ENCODE measurements around the gene CCDC124.

Gene CCDC124

GRCh38 chr19:17937371-17937900, 4.6 kb downstream of the CCDC124 start:
- Histone ChIP-seq H3K9ac (ENCODE audit: low read depth, low read length) (no peak overlapping the region), H3K4me2 (ENCODE audit: low read length) (no peak overlapping the region), H3K27me3 (ENCODE audit: control insufficient read depth, insufficient read depth, low read length) (no peaks in the 10 kb centered on the region), H3K4me1 (ENCODE audit: control insufficient read depth, insufficient read depth, low read length) (peaks cover 10% of the 10 kb centered on the region), H3K36me3 (ENCODE audit: insufficient read depth, low read length) (peaks cover 9% of the 10 kb centered on the region), H3K4me3 (ENCODE audit: low read length) (no peak overlapping the region), H3K9me3 (replicated peaks; ENCODE audit: low read length) (no peaks in the 10 kb centered on the region)

DNA sequence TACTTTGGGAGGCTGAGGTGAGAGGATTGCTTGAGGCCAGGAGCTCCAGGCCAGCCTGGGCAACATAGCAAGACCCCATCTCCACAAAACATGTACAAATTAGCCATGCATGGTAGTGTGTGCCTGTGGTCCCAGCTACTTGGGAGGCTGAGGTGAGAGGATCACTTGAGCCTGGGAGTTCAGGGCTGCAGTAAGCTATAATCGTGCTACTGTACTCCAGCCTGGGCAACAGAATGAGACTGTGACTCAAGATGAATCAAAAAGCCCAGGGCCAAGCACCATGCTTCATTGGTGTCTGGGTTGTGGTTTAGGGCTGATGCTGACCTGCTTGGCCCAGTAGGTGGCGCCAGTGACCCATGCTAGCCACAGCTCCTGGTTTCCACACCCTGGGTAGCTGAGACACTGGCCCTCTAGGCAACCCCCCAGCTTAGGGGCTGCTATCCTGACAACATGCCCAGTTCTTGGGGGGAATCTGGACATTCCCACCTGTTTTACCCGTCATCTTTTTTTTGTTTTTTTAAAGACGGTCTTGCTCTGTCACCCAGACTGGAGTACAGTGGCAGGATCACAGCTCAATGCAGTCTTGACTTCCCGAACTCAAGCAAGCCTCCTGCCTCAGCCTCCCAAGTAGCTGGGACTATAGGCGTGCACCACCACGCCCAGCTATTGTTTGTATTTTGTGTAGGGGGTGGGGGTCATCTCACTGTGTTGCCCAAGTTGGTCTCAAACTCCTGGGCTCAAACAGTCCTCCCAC, 5.5 kb downstream of the CCDC124 start:
- Histone ChIP-seq H3K27me3 (ENCODE audit: control insufficient read depth, insufficient read depth, low read length) (no peaks in the 10 kb centered on the region), H3K9ac (ENCODE audit: low read depth, low read length) (no peak overlapping the region), H3K36me3 (ENCODE audit: insufficient read depth, low read length) (peaks cover 14% of the 10 kb centered on the region), H3K4me1 (ENCODE audit: control insufficient read depth, insufficient read depth, low read length) (peaks cover 10% of the 10 kb centered on the region), H3K4me3 (ENCODE audit: low read length) (no peak overlapping the region), H3K4me2 (ENCODE audit: low read length) (no peak overlapping the region), H3K9me3 (replicated peaks; ENCODE audit: low read length) (no peaks in the 10 kb centered on the region)

GRCh38 chr19:17942181-17942580, 9.4 kb downstream of the CCDC124 start:
- H3K27me3 ChIP-seq (ENCODE audit: control insufficient read depth, insufficient read depth, low read length), result no peaks in the 10 kb centered on the region
- H3K36me3 ChIP-seq (ENCODE audit: insufficient read depth, low read length), result peaks cover 13% of the 10 kb centered on the region
- no peak overlapping the region for H3K4me2 ChIP-seq (ENCODE audit: low read length)
- no peaks in the 10 kb centered on the region for H3K9me3 ChIP-seq (replicated peaks; ENCODE audit: low read length)
- peaks cover 9% of the 10 kb centered on the region for H3K4me1 ChIP-seq (ENCODE audit: control insufficient read depth, insufficient read depth, low read length)
- H3K9ac ChIP-seq (ENCODE audit: low read depth, low read length), result no peak overlapping the region
- H3K4me3 ChIP-seq (ENCODE audit: low read length), result no peak overlapping the region

- H3K27me3 ChIP-seq (ENCODE audit: control insufficient read depth, insufficient read depth, low read length), result no peaks in the 10 kb centered on the region
Measured at GRCh38 chr19:17942582-17943273, 9.9 kb downstream of the CCDC124 start.

DNA sequence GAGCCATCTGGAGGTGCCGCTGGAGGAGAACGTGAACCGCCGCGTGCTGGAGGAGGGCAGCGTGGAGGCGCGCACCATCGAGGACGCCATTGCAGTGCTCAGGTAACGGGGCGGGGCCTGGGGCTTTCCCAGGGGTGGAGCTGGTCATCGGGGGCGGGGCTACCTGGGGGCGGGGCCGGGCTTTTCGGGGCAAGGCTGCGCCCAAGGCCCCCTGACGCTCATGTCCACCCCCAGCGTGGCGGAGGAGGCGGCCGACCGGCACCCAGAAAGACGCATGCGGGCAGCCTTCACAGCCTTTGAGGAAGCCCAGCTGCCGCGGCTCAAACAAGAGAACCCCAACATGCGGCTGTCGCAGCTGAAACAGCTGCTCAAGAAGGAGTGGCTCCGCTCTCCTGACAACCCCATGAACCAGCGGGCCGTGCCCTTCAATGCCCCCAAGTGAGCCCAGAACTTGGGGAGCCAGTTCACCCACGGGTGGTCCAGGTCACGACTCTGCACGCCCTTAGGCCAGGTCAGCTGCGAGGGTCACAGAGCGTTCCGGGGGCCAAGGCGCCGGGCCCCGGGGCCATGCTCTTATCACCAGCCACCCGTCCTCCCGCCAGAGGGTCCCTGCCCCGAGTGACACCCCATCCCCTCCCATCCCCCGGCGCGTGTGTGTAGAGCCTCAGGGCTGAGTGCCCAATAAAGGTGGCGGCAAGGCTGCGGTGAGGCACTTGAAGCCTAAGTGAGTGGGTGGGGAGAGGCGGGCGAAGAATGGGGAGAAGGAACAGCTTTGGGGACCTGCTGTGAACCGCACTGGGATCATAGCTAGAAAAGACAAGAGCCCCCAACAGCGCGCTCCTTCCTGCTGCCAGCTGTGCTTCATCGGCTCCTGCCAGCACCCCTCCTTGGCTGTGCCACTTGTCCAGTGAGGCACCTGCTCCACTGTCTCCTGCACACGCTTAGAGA, 10.7 kb downstream of the CCDC124 start:
- Histone ChIP-seq H3K4me2 (ENCODE audit: low read length) (no peak overlapping the region), H3K9ac (ENCODE audit: low read depth, low read length) (no peak overlapping the region), H3K36me3 (ENCODE audit: insufficient read depth, low read length) (peaks cover 9% of the 10 kb centered on the region), H3K4me1 (ENCODE audit: control insufficient read depth, insufficient read depth, low read length) (peaks cover 9% of the 10 kb centered on the region), H3K9me3 (replicated peaks; ENCODE audit: low read length) (no peaks in the 10 kb centered on the region), H3K27me3 (ENCODE audit: control insufficient read depth, insufficient read depth, low read length) (no peaks in the 10 kb centered on the region), H3K4me3 (ENCODE audit: low read length) (no peak overlapping the region)

More at GRCh38 chr19:17942582-17943273, 9.9 kb downstream of the CCDC124 start:
- Histone ChIP-seq H3K9ac (ENCODE audit: low read depth, low read length) (no peak overlapping the region), H3K4me1 (ENCODE audit: control insufficient read depth, insufficient read depth, low read length) (peaks cover 13% of the 10 kb centered on the region), H3K9me3 (replicated peaks; ENCODE audit: low read length) (no peaks in the 10 kb centered on the region), H3K4me3 (ENCODE audit: low read length) (no peak overlapping the region), H3K4me2 (ENCODE audit: low read length) (no peak overlapping the region), H3K36me3 (ENCODE audit: insufficient read depth, low read length) (peaks cover 9% of the 10 kb centered on the region)

GRCh38 chr19:17944301-17944700, 11.5 kb downstream of the CCDC124 start:
- Histone ChIP-seq H3K36me3 (ENCODE audit: insufficient read depth, low read length) (peaks cover 9% of the 10 kb centered on the region), H3K27me3 (ENCODE audit: control insufficient read depth, insufficient read depth, low read length) (peaks cover 7% of the 10 kb centered on the region), H3K9ac (ENCODE audit: low read depth, low read length) (no peak overlapping the region), H3K4me1 (ENCODE audit: control insufficient read depth, insufficient read depth, low read length) (peaks cover 9% of the 10 kb centered on the region), H3K4me3 (ENCODE audit: low read length) (no peak overlapping the region), H3K9me3 (replicated peaks; ENCODE audit: low read length) (no peaks in the 10 kb centered on the region), H3K4me2 (ENCODE audit: low read length) (no peak overlapping the region)

DNA sequence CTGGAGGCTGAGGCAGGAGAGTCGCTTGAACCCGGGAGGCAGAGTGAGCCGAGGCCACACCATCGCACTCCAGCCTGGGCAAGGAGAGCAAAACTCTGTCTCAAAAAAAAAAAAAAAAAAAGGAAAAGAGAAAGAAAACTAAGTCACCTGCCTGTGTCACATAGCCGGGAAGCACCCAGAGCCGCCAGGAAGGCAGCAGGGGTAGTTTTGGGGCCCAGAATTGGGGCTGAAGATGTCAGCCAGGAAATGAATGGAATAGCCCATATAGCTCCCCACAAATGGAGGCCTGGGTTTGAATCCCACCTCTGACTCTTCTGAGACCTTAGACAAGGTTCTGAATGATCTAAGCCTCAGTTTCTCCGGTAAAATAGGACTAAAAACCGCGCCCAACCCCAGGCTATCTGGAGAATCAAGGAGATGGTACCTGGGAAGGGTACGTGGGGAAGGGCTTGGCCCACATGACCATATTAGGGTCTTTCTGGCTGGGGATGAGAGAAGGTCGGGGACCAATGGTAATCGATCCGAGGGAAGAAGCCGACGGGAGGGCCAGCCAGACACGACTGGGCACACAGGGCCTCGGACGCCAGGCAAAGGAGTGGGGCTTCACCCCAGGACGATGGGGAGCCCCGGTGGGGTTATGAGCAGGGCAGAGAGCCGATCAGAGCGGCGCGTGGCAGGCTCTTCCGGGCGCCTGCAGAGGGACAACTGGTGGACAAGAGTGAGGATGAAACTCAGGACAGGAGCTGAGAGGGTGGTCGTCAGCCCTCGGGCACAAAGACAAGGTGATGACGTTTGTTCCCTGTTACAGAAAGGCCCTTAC, 14.4 kb downstream of the CCDC124 start:
- peak overlapping the region; percentile 43 for H3K9ac ChIP-seq (ENCODE audit: low read depth, low read length)
- peaks cover 18% of the 10 kb centered on the region for H3K4me1 ChIP-seq (ENCODE audit: control insufficient read depth, insufficient read depth, low read length)

DNA sequence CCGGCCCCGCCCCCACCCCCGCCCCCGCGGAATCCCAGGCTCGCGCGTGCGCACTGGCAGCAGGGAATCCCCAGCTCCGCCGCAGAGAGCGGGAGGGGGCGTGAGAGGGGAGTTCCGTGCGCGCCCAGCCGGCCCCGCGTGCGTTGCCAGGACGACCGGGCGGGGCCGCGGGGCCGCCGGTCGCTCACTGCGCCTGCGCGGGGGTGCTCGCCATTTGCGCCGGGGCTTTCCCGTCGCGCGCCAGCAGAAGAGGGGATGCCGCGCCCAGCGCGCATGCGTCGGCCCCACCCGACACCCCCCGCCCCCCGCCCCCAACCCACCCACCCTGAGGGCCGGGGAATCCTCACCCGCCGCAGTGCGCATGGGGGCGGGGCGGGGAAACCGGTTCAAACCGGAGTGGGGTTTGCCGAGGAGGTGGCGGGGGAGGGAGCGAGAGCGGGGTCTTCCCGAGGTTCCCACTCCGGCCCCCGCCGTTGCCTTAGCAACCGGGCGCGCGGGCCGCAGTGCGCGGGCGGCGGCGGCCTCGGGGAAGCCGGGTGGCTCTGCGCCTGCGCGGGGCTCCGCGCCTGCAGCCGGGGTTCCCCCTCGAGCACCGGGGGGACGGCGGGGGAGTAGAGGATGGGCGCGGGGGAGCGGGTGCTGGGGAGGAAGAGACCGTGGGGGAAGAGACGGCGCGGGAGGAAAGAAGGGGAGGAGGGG, 15.1 kb downstream of the CCDC124 start:
- H3K27me3 ChIP-seq (ENCODE audit: control insufficient read depth, insufficient read depth, low read length), result peaks cover 42% of the 10 kb centered on the region
- peak overlapping the region; percentile 84 for H3K4me2 ChIP-seq (ENCODE audit: low read length)
- H3K9ac ChIP-seq (ENCODE audit: low read depth, low read length), result peak overlapping the region; percentile 56
- no peaks in the 10 kb centered on the region for H3K9me3 ChIP-seq (replicated peaks; ENCODE audit: low read length)
- peaks cover under 1% of the 10 kb centered on the region for H3K36me3 ChIP-seq (ENCODE audit: insufficient read depth, low read length)
- peak overlapping the region; percentile 71 for H3K4me3 ChIP-seq (ENCODE audit: low read length)
- peaks cover 18% of the 10 kb centered on the region for H3K4me1 ChIP-seq (ENCODE audit: control insufficient read depth, insufficient read depth, low read length)

More for the DNA sequence above, 14.4 kb downstream of the CCDC124 start:
- peak overlapping the region; percentile 84 for H3K4me2 ChIP-seq (ENCODE audit: low read length)
- H3K36me3 ChIP-seq (ENCODE audit: insufficient read depth, low read length), result peaks cover 6% of the 10 kb centered on the region
- peaks cover 34% of the 10 kb centered on the region for H3K27me3 ChIP-seq (ENCODE audit: control insufficient read depth, insufficient read depth, low read length)
- H3K4me3 ChIP-seq (ENCODE audit: low read length), result peak overlapping the region; percentile 67
- no peaks in the 10 kb centered on the region for H3K9me3 ChIP-seq (replicated peaks; ENCODE audit: low read length)

GRCh38 chr19:17948514-17948900, 15.7 kb downstream of the CCDC124 start:
- no peak overlapping the region for H3K9ac ChIP-seq (ENCODE audit: low read depth, low read length)
- H3K4me1 ChIP-seq (ENCODE audit: control insufficient read depth, insufficient read depth, low read length), result peaks cover 18% of the 10 kb centered on the region
- H3K9me3 ChIP-seq (replicated peaks; ENCODE audit: low read length), result no peaks in the 10 kb centered on the region
- peaks cover 48% of the 10 kb centered on the region for H3K27me3 ChIP-seq (ENCODE audit: control insufficient read depth, insufficient read depth, low read length)
- no peaks in the 10 kb centered on the region for H3K36me3 ChIP-seq (ENCODE audit: insufficient read depth, low read length)
- peak overlapping the region; percentile 77 for H3K4me2 ChIP-seq (ENCODE audit: low read length)
- peak overlapping the region; percentile 71 for H3K4me3 ChIP-seq (ENCODE audit: low read length)
